ENCODE measurements around the gene ZCCHC14. TPM values are rescaled to one million over a fixed set of nuclear protein-coding genes. Genes with fewer than 3 reads are reported as not detected.
A peak's percentile ranks its signal among the peaks of the same experiment; 100 is the strongest.
"Not testable (repeated sequence)": the region's sequence is repeated elsewhere in the genome, so short reads cannot be mapped to it uniquely, and the experiment has no call there.

Gene ZCCHC14
- total RNA-seq, 2 experiments from 2014 or later, result 12.4 to 13.9 TPM

- H3K4me1 Mint-ChIP-seq (ENCODE audit: low read depth), result peaks cover 62% of the 10 kb centered on the region
- no peaks in the 10 kb centered on the region for H3K9me3 Mint-ChIP-seq
- peak within 1 kb of the TSS; percentile 93 for H3K27ac Mint-ChIP-seq
- peak; percentile 89 for DNase-seq
- peak within 1 kb of the TSS; percentile 90 for H3K4me3 Mint-ChIP-seq
- H3K27me3 Mint-ChIP-seq (ENCODE audit: low read depth), result peaks cover 2% of the 10 kb centered on the region
- CTCF ChIA-PET, result interaction anchor here (0.7 to 1.7 kb wide), 4 partner anchors 9 to 253 kb away, joined by 3 to 7 read pairs (median 4); no protein-coding TSS in a partner anchor
- intact Hi-C loops (cut with micrococcal nuclease), result loop anchor here (1.0 kb wide), 2 partner anchors 9 to 66 kb away; partner anchors contain the start of genes C16orf95 and MAP1LC3B
- H3K36me3 Mint-ChIP-seq (ENCODE audit: low read depth), result peaks cover 13% of the 10 kb centered on the region
Measured at GRCh38 chr16:87383505-87384161, 109.2 kb downstream of the ZCCHC14 start, which contains the start of gene FBXO31. FBXO31 (minus strand) TSS chr16:87383776; CDS start chr16:87383744, 32 bp downstream.

GRCh38 chr16:87382023-87382785, 110.6 kb downstream of the ZCCHC14 start:
- Mint-ChIP-seq H3K36me3 (ENCODE audit: low read depth) (peaks cover 16% of the 10 kb centered on the region), H3K4me1 (ENCODE audit: low read depth) (peaks cover 56% of the 10 kb centered on the region), H3K9me3 (no peaks in the 10 kb centered on the region), H3K27me3 (ENCODE audit: low read depth) (peaks cover 2% of the 10 kb centered on the region), H3K4me3 (peak overlapping the region; percentile 90), H3K27ac (peak overlapping the region; percentile 81)
- intact Hi-C loops (cut with micrococcal nuclease), result no loop called here
- DNase-seq, result no peak
- CTCF ChIA-PET, result interaction anchor here (0.6 to 0.7 kb wide), 2 partner anchors 11 to 22 kb away, joined by 3 read pairs; no protein-coding TSS in a partner anchor

GRCh38 chr16:87380881-87381280, 111.9 kb downstream of the ZCCHC14 start:
- intact Hi-C loops (cut with micrococcal nuclease), result no loop called here
- Mint-ChIP-seq H3K4me1 (ENCODE audit: low read depth) (peaks cover 60% of the 10 kb centered on the region), H3K4me3 (peak overlapping the region; percentile 90), H3K27me3 (ENCODE audit: low read depth) (peaks cover 2% of the 10 kb centered on the region), H3K36me3 (ENCODE audit: low read depth) (peaks cover 16% of the 10 kb centered on the region), H3K27ac (peak overlapping the region; percentile 90), H3K9me3 (no peaks in the 10 kb centered on the region)
- CTCF ChIA-PET, result interaction anchor here (0.6 to 1.0 kb wide), 3 partner anchors 14 to 920 kb away, joined by 3 to 8 read pairs (median 3); no protein-coding TSS in a partner anchor
- no peak for DNase-seq

GRCh38 chr16:87380403-87380802, 112.4 kb downstream of the ZCCHC14 start:
- intact Hi-C loops (cut with micrococcal nuclease), result no loop called here
- CTCF ChIA-PET, result no interaction called here

GRCh38 chr16:87379312-87379752, 113.5 kb downstream of the ZCCHC14 start:
- Mint-ChIP-seq H3K4me1 (ENCODE audit: low read depth) (peaks cover 58% of the 10 kb centered on the region), H3K36me3 (ENCODE audit: low read depth) (peaks cover 16% of the 10 kb centered on the region)
- intact Hi-C loops (cut with micrococcal nuclease); H3K27me3 Mint-ChIP-seq (ENCODE audit: low read depth); H3K4me3 Mint-ChIP-seq; H3K27ac Mint-ChIP-seq; H3K9me3 Mint-ChIP-seq; DNase-seq: not testable (repeated sequence)
- CTCF ChIA-PET, result interaction anchor here (1.0 kb wide), 1 partner anchor 257 kb away, joined by 3 read pairs; no protein-coding TSS in a partner anchor

More at GRCh38 chr16:87380403-87380802, 112.4 kb downstream of the ZCCHC14 start:
- peaks cover 62% of the 10 kb centered on the region for H3K4me1 Mint-ChIP-seq (ENCODE audit: low read depth)
- H3K27ac Mint-ChIP-seq, result peak overlapping the region; percentile 90
- no peaks in the 10 kb centered on the region for H3K9me3 Mint-ChIP-seq
- H3K27me3 Mint-ChIP-seq (ENCODE audit: low read depth), result peaks cover 2% of the 10 kb centered on the region
- peak overlapping the region; percentile 90 for H3K4me3 Mint-ChIP-seq
- peaks cover 16% of the 10 kb centered on the region for H3K36me3 Mint-ChIP-seq (ENCODE audit: low read depth)
- DNase-seq, result no peak

GRCh38 chr16:87376660-87377059, 116.2 kb downstream of the ZCCHC14 start:
- peaks cover 14% of the 10 kb centered on the region for H3K36me3 Mint-ChIP-seq (ENCODE audit: low read depth)
- no peaks in the 10 kb centered on the region for H3K9me3 Mint-ChIP-seq
- no peaks in the 10 kb centered on the region for H3K27me3 Mint-ChIP-seq (ENCODE audit: low read depth)
- H3K4me1 Mint-ChIP-seq (ENCODE audit: low read depth), result peaks cover 56% of the 10 kb centered on the region
- no peak for DNase-seq
- CTCF ChIA-PET, result no interaction called here
- H3K4me3 Mint-ChIP-seq, result no peak overlapping the region
- no peak overlapping the region for H3K27ac Mint-ChIP-seq
- intact Hi-C loops (cut with micrococcal nuclease), result no loop called here

GRCh38 chr16:87375426-87376135, 117.2 kb downstream of the ZCCHC14 start:
- peaks cover 52% of the 10 kb centered on the region for H3K4me1 Mint-ChIP-seq (ENCODE audit: low read depth)
- H3K9me3 Mint-ChIP-seq, result no peaks in the 10 kb centered on the region
- CTCF ChIA-PET, result no interaction called here
- intact Hi-C loops (cut with micrococcal nuclease), result no loop called here
- H3K27ac Mint-ChIP-seq, result no peak overlapping the region
- DNase-seq, result no peak
- peaks cover 9% of the 10 kb centered on the region for H3K36me3 Mint-ChIP-seq (ENCODE audit: low read depth)
- H3K4me3 Mint-ChIP-seq, result no peak overlapping the region
- H3K27me3 Mint-ChIP-seq (ENCODE audit: low read depth), result no peaks in the 10 kb centered on the region

GRCh38 chr16:87374313-87374712, 118.5 kb downstream of the ZCCHC14 start:
- H3K4me1 Mint-ChIP-seq (ENCODE audit: low read depth), result peaks cover 46% of the 10 kb centered on the region
- H3K36me3 Mint-ChIP-seq (ENCODE audit: low read depth), result peaks cover 9% of the 10 kb centered on the region
- no peaks in the 10 kb centered on the region for H3K27me3 Mint-ChIP-seq (ENCODE audit: low read depth)
- H3K4me3 Mint-ChIP-seq, result no peak overlapping the region
- H3K27ac Mint-ChIP-seq, result no peak overlapping the region
- CTCF ChIA-PET, result interaction anchor here (0.6 kb wide), 1 partner anchor 1782 kb away, joined by 3 read pairs; no protein-coding TSS in a partner anchor
- DNase-seq, result no peak
- intact Hi-C loops (cut with micrococcal nuclease), result no loop called here
- no peaks in the 10 kb centered on the region for H3K9me3 Mint-ChIP-seq

- CTCF ChIA-PET, result no interaction called here
- Mint-ChIP-seq H3K27me3 (ENCODE audit: low read depth) (no peaks in the 10 kb centered on the region), H3K27ac (no peak overlapping the region), H3K4me3 (no peak overlapping the region), H3K4me1 (ENCODE audit: low read depth) (peaks cover 51% of the 10 kb centered on the region), H3K9me3 (no peaks in the 10 kb centered on the region), H3K36me3 (ENCODE audit: low read depth) (peaks cover 5% of the 10 kb centered on the region)
- intact Hi-C loops (cut with micrococcal nuclease), result no loop called here
- no peak for DNase-seq
Measured at GRCh38 chr16:87372305-87372704, 120.5 kb downstream of the ZCCHC14 start.

- Mint-ChIP-seq H3K4me3 (no peak overlapping the region), H3K4me1 (ENCODE audit: low read depth) (peaks cover 45% of the 10 kb centered on the region), H3K36me3 (ENCODE audit: low read depth) (peaks cover 8% of the 10 kb centered on the region), H3K27me3 (ENCODE audit: low read depth) (no peaks in the 10 kb centered on the region), H3K9me3 (no peaks in the 10 kb centered on the region), H3K27ac (peak overlapping the region; percentile 37)
- intact Hi-C loops (cut with micrococcal nuclease), result no loop called here
- DNase-seq, result peak; percentile 63
- CTCF ChIA-PET, result no interaction called here
Measured at GRCh38 chr16:87371261-87371866, 121.5 kb downstream of the ZCCHC14 start.

- peaks cover 44% of the 10 kb centered on the region for H3K4me1 Mint-ChIP-seq (ENCODE audit: low read depth)
- H3K9me3 Mint-ChIP-seq, result no peaks in the 10 kb centered on the region
- CTCF ChIA-PET, result interaction anchor here (1.0 kb wide), 1 partner anchor 73 kb away, joined by 3 read pairs; no protein-coding TSS in a partner anchor
- no peaks in the 10 kb centered on the region for H3K27me3 Mint-ChIP-seq (ENCODE audit: low read depth)
- H3K4me3 Mint-ChIP-seq, result no peak overlapping the region
- no peak for DNase-seq
- H3K36me3 Mint-ChIP-seq (ENCODE audit: low read depth), result peaks cover 11% of the 10 kb centered on the region
- H3K27ac Mint-ChIP-seq, result no peak overlapping the region
- intact Hi-C loops (cut with micrococcal nuclease), result no loop called here
Measured at GRCh38 chr16:87369796-87370719, 122.8 kb downstream of the ZCCHC14 start.

Data from activated naive CD4-positive, alpha-beta T cell treated with anti-CD3 and anti-CD28 coated beads for 36 hours (primary cell).